ENCODE data around the gene HDAC4.

Gene HDAC4

DNA sequence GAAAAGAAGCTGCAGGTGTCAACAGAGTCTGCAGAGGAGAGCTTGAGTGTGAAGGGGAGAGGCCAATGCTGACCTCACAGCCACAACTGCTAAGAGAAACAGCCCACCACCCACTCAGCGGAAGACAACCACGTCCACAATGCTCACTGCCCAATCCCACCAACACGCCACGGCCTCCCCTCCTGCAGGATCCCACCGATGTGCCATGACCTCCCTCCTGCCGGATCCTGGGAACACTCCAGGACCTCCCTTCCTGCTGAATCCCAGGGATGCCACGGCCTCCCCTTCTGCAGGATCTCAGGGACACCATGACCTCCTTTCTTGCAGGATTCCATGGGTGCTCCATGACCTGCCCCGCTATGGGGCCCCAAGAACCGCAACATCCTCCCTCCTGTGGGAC lies 285.2 kb downstream of the HDAC4 start:
- Mint-ChIP-seq H3K36me3 (ENCODE audit: low read depth) (no peaks in the 10 kb centered on the region), H3K27me3 (no peaks in the 10 kb centered on the region), H3K9me3 (no peaks in the 10 kb centered on the region), H3K4me3 (no peak overlapping the region), H3K4me1 (ENCODE audit: low read depth) (peaks cover 14% of the 10 kb centered on the region), H3K27ac (no peak overlapping the region)

GRCh38 chr2:239114616-239115265 lies 286.1 kb downstream of the HDAC4 start:
- no peaks in the 10 kb centered on the region for H3K9me3 Mint-ChIP-seq
- H3K27me3 Mint-ChIP-seq = no peaks in the 10 kb centered on the region
- H3K27ac Mint-ChIP-seq = no peak overlapping the region
- H3K4me1 Mint-ChIP-seq (ENCODE audit: low read depth) = peaks cover 7% of the 10 kb centered on the region
- no peak overlapping the region for H3K4me3 Mint-ChIP-seq
- H3K36me3 Mint-ChIP-seq (ENCODE audit: low read depth) = no peaks in the 10 kb centered on the region

DNA sequence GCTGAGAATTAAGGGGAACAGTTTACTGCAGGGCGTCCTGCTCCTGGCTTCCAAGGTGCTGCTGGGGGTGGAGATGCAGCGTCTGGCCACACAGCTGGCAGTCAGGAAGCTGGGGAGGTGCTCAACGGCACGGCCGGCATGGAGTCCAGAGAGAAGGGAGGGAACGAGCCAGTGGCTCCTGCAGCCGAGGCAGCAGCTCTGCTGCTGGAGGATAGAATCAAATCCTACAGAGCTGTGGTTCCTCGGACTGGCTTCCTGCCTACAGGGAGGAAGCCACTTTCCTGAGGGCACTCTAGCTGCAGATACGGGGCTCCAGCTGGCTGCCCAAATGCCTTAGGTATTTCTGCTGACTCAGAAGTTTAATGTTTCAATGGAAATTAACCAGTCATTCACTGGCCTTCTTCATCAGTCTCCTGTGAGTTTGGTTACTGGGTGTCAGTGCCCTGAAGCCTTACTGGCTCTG lies 286.7 kb downstream of the HDAC4 start:
- H3K4me1 Mint-ChIP-seq (ENCODE audit: low read depth) = peaks cover 4% of the 10 kb centered on the region
- no peaks in the 10 kb centered on the region for H3K9me3 Mint-ChIP-seq
- H3K4me3 Mint-ChIP-seq = no peak overlapping the region
- no peaks in the 10 kb centered on the region for H3K36me3 Mint-ChIP-seq (ENCODE audit: low read depth)
- no peaks in the 10 kb centered on the region for H3K27me3 Mint-ChIP-seq
- H3K27ac Mint-ChIP-seq = no peak overlapping the region

- Mint-ChIP-seq H3K27me3 (no peaks in the 10 kb centered on the region), H3K4me3 (no peak overlapping the region), H3K36me3 (ENCODE audit: low read depth) (no peaks in the 10 kb centered on the region), H3K4me1 (ENCODE audit: low read depth) (no peaks in the 10 kb centered on the region), H3K27ac (no peak overlapping the region), H3K9me3 (no peaks in the 10 kb centered on the region)
These were observed 287.2 kb downstream of the HDAC4 start for GRCh38 chr2:239113615-239114014.

DNA sequence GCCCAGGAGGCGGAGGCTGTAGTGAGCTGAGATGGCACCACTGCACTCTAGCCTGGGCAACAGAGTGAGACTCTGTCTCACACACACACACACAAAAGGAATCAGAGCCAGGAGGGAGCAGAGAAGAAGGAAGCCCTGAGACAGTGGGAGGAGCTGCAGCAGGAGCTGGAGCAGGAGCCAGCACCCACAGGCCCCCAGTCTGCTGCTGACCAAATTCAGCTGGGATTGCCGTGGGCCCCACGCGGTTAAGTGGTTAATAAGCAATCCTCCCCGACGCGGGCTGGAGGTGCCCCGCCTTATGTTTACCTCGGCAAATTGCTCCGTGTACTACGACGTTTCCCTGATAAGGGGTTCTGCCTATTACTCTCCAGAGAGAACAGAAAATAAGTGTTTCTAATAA lies 287.6 kb downstream of the HDAC4 start:
- Mint-ChIP-seq H3K27ac (no peak overlapping the region), H3K36me3 (ENCODE audit: low read depth) (no peaks in the 10 kb centered on the region), H3K4me3 (no peak overlapping the region), H3K4me1 (ENCODE audit: low read depth) (no peaks in the 10 kb centered on the region), H3K9me3 (no peaks in the 10 kb centered on the region), H3K27me3 (no peaks in the 10 kb centered on the region)

DNA sequence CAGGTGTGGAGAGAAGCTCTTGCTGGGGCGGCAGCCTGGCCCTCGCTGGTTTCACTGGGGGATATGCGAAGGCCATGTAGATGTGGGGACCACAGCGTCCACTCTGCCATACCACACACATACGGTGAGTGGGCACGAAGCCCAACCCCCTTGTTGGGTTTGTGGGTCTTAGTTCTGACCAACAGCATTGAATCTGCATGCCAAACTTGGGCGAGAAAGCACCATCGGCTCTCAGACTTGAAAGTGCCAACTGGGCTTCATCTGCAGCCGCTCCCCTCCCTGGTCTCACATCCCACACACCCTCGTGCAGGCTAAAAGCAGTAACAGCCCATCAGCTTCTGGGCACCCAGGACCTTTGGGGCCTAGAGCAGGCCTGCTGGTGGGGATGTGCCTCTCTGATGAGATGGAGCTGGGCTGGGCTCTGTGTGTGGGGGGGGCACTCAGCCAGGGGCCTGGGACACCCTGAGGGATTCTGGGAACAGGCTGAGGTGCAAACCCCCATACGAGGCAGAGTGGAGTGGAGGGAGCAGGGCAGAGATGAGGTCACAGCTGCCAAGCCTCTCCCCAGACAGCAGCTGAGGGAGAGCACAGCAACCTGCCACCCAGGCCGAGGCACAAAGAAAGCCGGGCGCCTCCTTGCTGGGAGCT lies 288.6 kb downstream of the HDAC4 start:
- H3K9me3 Mint-ChIP-seq = no peaks in the 10 kb centered on the region
- no peaks in the 10 kb centered on the region for H3K4me1 Mint-ChIP-seq (ENCODE audit: low read depth)
- no peaks in the 10 kb centered on the region for H3K27me3 Mint-ChIP-seq
- H3K27ac Mint-ChIP-seq = no peak overlapping the region
- H3K4me3 Mint-ChIP-seq = no peak overlapping the region
- H3K36me3 Mint-ChIP-seq (ENCODE audit: low read depth) = no peaks in the 10 kb centered on the region

DNA sequence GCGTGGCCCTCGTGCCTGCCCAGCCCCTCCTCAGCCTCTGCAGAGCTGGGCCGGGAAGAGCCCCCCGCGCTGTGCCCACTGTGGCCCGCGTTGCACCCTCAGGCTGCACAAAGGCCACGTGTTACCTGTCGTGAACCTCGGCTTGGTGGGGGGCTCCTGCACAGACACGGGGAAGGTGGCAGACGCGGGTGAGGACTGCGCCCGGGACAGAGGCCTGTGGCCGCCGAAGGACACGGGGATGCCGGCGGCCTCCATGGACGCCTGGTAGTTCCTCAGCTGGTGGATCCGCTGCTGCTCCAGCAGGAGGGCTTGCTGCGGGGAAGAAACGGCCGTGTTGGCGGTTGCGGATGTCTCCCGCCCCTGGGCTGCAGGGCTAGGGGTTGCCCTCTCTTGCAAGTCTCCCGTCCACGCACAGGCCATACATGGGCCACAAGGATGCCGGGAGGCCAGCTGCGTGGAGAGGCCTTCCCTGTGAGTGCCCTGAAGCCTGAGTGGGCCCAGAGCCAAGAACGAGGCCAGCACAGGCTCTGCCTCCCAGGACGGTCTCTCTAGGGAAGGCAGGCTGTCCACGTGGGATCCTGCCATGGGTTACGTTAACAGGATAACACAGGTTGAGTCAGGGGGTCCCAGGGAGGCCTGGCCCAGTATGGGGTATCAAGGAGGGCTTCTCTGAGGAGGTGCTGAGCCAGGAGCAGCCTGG lies 289.3 kb downstream of the HDAC4 start:
- Mint-ChIP-seq H3K9me3 (no peaks in the 10 kb centered on the region), H3K27me3 (no peaks in the 10 kb centered on the region), H3K27ac (no peak overlapping the region), H3K4me3 (no peak overlapping the region), H3K4me1 (ENCODE audit: low read depth) (no peaks in the 10 kb centered on the region), H3K36me3 (ENCODE audit: low read depth) (no peaks in the 10 kb centered on the region)

GRCh38 chr2:239110595-239111048 lies 290.2 kb downstream of the HDAC4 start:
- Mint-ChIP-seq H3K27ac (no peak overlapping the region), H3K4me3 (no peak overlapping the region), H3K4me1 (ENCODE audit: low read depth) (no peaks in the 10 kb centered on the region), H3K27me3 (no peaks in the 10 kb centered on the region), H3K9me3 (no peaks in the 10 kb centered on the region), H3K36me3 (ENCODE audit: low read depth) (no peaks in the 10 kb centered on the region)

- Mint-ChIP-seq H3K27ac (no peak overlapping the region), H3K27me3 (no peaks in the 10 kb centered on the region), H3K4me3 (no peak overlapping the region), H3K4me1 (ENCODE audit: low read depth) (no peaks in the 10 kb centered on the region), H3K36me3 (ENCODE audit: low read depth) (no peaks in the 10 kb centered on the region), H3K9me3 (no peaks in the 10 kb centered on the region)
These were observed 290.8 kb downstream of the HDAC4 start for GRCh38 chr2:239109928-239110545.

GRCh38 chr2:239109041-239109927 lies 291.5 kb downstream of the HDAC4 start:
- peaks cover 6% of the 10 kb centered on the region for H3K36me3 Mint-ChIP-seq (ENCODE audit: low read depth)
- no peak overlapping the region for H3K27ac Mint-ChIP-seq
- H3K4me3 Mint-ChIP-seq = no peak overlapping the region
- no peaks in the 10 kb centered on the region for H3K4me1 Mint-ChIP-seq (ENCODE audit: low read depth)
- no peaks in the 10 kb centered on the region for H3K27me3 Mint-ChIP-seq
- H3K9me3 Mint-ChIP-seq = no peaks in the 10 kb centered on the region

DNA sequence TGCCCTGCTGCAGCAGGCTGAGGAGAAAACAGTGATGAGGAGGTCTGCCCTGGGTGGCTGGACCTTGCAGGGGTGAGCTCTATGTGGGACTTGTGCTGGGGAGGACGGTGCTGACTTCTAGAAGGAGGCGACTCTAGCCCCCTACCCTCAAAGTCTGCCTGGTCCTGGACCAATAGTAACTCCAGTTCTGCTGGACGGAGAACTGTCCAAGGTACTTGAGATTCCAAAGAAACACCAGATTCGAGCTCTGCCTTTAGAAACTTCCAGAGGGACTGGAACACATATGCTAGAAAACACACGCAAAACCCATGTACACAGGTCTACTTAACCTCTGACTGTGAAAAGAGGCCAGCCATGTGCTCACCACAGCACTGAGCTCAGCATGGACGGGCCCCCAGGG lies 292.4 kb downstream of the HDAC4 start:
- no peak overlapping the region for H3K4me3 Mint-ChIP-seq
- no peaks in the 10 kb centered on the region for H3K27me3 Mint-ChIP-seq
- H3K27ac Mint-ChIP-seq = no peak overlapping the region
- H3K4me1 Mint-ChIP-seq (ENCODE audit: low read depth) = no peaks in the 10 kb centered on the region
- no peaks in the 10 kb centered on the region for H3K9me3 Mint-ChIP-seq
- H3K36me3 Mint-ChIP-seq (ENCODE audit: low read depth) = peaks cover 6% of the 10 kb centered on the region

- H3K27ac Mint-ChIP-seq = no peak overlapping the region
- H3K4me1 Mint-ChIP-seq (ENCODE audit: low read depth) = no peaks in the 10 kb centered on the region
- H3K27me3 Mint-ChIP-seq = no peaks in the 10 kb centered on the region
- peaks cover 6% of the 10 kb centered on the region for H3K36me3 Mint-ChIP-seq (ENCODE audit: low read depth)
- no peak overlapping the region for H3K4me3 Mint-ChIP-seq
- no peaks in the 10 kb centered on the region for H3K9me3 Mint-ChIP-seq
These were observed 292.9 kb downstream of the HDAC4 start for GRCh38 chr2:239107936-239108335.

GRCh38 chr2:239106966-239107365 lies 293.9 kb downstream of the HDAC4 start:
- Mint-ChIP-seq H3K9me3 (no peaks in the 10 kb centered on the region), H3K4me3 (no peak overlapping the region), H3K27me3 (no peaks in the 10 kb centered on the region), H3K36me3 (ENCODE audit: low read depth) (peaks cover 6% of the 10 kb centered on the region), H3K27ac (no peak overlapping the region), H3K4me1 (ENCODE audit: low read depth) (no peaks in the 10 kb centered on the region)

DNA sequence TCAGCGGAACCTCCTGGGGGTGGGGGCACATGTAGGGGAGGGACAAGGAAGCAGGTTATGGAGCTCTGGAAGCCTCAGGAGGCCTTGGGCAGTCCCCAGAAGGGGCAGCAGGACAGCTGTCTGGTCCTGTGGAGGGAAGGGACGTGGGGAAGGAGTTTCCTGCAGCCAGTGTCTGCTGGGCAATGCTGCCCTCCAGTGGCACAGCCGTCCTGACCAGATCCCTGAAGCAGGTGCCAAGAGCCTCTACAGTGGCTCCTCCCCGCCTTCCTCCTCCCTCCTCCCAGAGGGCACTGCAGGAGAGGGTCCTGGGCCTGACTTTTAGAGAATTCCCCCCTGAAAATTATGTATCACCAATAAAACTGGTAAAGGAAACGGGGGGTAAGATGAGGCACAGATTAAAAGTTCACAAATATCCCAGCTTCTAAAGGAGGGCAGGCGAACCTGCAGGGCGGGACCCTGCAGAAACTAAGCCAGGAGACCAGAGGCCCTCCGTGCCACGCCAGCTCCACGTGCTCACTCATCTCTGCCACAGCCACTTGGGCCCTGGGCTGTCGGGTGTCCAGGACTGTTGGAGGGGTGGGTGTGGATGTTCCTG lies 294.4 kb downstream of the HDAC4 start:
- no peaks in the 10 kb centered on the region for H3K9me3 Mint-ChIP-seq
- no peaks in the 10 kb centered on the region for H3K27me3 Mint-ChIP-seq
- H3K27ac Mint-ChIP-seq = no peak overlapping the region
- H3K4me3 Mint-ChIP-seq = no peak overlapping the region
- peaks cover 6% of the 10 kb centered on the region for H3K36me3 Mint-ChIP-seq (ENCODE audit: low read depth)
- H3K4me1 Mint-ChIP-seq (ENCODE audit: low read depth) = no peaks in the 10 kb centered on the region

Measured in stimulated activated naive CD8-positive, alpha-beta T cell treated with anti-CD3 and anti-CD28 coated beads, Interleukin-15, Interleukin-2, amounts not matched to agents 100 ng/mL and 50 ng/mL, for 24 hours (primary cell).